GM19467 (cell line): Measurements from ENCODE around the gene CDC14B.

Experiments used
- ATAC-seq: cut with Tn5 transposase; IDR thresholded peaks from one replicate; pipeline ENCODE4 v1.9.1; 2021; ENCODE audit warnings: mild to moderate bottlenecking, moderate library complexity; ENCODE audit not compliant: unreplicated experiment

CDC14B gene

DNA sequence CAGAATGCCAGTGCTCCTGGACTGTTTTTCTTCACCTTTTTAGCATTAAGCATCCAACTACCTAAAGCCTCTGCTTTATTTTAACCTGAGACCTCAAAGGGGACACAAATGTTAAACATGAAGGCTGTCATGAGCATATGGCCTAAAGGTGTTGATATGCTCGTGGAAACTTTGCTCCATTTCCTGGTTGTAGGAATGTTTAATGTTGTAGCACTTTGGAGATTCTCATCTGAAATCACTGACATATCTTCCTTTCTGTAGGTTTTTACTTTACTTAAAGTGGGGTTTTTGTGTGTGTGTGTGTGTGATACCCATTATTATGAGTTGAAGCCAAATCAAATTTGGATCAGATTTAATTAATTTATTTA, 132.6 kb downstream of the CDC14B start:
- ATAC-seq, result no peak

DNA sequence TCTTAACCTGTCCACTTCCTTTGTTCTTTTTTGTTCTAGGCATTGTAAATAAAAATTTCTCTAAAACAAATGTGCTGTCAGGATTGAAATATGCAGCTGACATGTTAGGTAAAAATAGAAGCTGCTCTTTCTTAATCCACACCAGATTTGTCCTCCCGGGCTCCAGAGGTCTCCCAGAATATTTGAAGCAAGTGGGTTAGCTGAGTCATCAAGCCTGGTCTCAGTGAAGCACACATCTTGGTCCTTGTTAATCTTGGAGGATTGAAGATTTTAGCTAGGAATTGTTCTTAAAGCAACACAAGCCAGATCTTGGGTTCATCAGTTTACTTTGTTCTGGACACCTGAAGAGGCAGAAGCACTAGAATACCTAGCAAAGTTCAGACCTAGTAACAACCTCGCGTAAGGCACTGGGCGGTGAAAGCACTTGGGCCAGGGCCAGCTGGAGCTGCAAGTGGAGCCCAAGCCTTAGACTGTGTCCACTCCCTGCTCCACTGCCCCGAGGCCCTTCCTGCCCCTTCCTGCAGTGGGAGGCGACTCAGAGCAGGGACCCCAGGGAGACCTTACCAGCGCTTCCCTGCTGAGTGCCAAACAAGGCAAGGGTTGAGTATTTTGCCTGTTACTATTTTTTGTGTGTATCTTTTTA, 133.1 kb downstream of the CDC14B start:
- ATAC-seq, result no peak

DNA sequence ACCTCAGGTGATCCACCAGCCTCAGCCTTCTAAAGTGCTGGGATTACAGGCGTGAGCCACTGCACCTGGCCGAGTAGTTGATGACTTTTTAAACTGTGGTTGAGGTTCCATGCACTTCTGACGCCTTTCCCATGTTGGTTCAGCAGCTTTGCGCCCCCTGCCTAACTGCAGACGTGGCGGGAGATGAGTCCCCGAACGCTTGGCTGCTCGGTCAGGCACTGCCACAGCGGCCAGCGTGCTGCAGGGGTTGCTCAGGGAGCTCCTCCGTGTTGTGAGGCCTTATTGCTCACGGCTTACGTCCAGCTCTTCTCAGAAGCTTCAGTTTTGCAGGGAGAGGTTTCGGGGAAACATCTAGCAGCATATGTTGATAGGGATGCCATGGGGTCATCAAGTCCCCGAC, 134.4 kb downstream of the CDC14B start:
- ATAC-seq, result no peak

DNA sequence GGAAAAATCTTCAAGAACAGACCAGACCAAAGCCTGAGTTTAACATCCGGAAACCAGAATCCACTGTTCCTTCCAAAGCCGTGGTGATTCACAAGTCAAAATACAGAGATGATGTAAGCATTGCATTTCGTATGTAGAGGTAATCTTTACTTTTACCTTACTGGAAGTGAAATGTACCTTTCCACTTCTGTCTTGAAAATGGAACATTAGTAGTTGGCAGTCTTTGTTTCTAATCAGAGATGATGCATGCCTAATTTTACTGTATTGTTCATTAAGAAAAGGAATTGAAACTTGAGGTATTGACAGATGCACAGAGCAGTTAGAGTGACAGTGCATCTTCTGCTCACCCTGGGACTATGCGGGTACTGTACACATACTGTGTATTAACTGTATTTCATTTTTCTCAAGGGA, 135.1 kb downstream of the CDC14B start:
- ATAC-seq, result peak; percentile 92

DNA sequence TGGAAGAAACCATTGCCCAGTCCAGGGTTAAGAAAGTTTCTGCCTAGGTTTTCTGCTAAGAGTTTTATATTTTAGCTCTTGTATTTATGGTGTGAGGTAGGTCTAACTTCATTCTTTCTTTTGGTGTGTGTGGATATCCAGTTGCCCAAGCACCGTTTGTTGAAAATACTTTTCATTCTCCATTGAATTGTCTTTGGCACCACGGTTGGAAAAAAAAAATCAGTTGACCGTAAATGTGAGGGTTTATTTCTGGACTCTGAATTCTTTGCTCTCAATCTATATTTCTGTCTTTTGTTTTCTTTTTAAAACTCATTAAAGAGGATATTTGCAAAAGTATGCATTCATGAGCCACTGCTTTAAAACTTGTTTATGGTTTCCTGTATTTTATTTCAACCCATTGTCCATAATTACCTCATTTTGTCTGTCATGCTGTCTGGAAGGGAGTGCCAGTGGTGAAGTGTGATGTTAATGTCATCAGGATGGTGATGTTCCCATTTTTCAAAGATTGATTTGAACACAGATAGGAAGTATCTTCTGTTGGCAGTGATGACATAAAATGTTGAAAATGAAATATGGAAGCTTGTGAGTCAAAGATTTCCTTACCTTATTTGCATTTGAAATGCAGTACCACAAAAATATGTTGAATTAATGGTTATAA, 135.8 kb downstream of the CDC14B start:
- no peak for ATAC-seq

DNA sequence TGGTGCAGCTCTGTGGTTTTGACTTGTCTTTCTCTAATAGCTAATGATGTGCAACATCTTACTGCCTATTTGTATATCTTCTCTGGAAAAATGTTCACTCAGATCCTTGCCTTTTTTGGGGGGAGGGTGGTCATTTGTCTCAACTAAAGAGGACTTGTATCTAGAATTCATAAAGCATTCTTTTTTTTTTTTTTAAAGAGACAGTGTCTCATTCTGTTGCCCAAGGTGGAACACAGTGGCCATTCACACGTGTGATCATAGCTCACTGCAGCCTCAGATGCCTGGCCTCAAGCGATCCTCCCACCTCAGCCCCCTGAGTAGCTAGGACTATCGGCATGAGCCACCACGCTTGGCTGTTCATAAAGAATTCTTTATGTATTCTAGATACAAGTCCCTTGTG, 136.4 kb downstream of the CDC14B start:
- no peak for ATAC-seq

DNA sequence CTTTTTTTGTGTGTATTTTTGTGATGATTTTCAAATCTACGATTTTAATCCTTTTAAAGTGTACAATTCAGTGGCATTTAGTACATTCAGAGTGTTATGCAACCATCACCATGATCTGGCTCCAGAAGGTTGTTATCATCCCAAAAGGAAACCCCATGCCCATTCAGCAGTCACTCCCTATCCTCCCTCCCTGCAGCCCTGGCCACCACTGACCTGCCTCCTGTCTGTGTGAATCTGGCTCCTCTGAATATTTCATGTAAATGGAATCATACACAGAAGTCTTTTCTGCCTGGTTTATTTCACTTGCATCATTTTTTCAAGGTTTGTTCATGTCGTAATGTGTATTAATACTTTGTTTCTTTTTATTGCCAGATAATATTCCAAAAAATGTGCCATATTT, 137.2 kb downstream of the CDC14B start:
- no peak for ATAC-seq

DNA sequence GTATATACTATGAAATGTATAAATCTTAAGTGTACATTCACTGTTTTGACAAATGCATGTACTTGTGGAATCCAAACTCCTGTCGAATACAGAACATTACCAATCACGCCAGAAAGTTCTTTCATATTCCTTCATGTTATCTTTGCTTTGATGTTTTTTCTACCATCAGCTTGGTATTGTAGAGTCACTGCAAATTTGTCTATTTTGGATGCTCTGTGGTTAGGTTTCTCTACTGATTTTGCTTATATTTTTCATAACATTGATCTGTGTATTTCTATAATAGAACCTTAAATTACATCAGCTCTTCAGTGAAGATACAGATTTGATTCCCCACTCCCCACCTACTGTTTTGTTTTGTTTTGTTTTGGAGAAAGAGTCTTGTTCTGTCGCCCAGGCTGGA, 138.9 kb downstream of the CDC14B start:
- no peak for ATAC-seq

DNA sequence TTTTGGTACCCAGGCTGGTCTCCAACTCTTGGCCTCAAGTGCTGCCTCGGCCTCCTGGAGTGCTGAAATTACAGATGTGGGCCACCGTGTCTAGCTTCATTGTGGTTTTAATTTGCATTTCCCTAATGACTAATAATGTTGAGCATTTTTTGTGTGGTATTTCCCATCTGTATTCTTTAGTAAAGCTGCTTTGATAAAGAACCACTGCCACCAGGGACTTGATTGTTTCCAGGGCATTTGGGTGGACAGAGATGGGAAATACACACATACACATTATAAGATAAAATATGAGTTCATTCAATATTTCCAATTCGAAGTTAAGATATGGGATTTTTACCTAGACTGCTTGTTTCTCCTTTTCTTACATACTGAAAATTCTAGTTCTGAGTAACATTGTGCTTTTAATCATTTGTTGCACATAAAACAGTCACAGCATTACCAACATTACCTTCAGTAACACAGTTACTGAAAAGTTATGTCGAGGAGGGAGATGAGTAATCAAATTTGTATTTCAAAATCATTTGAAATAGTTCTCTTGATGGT, 140.7 kb downstream of the CDC14B start:
- peak; percentile 72 for ATAC-seq

DNA sequence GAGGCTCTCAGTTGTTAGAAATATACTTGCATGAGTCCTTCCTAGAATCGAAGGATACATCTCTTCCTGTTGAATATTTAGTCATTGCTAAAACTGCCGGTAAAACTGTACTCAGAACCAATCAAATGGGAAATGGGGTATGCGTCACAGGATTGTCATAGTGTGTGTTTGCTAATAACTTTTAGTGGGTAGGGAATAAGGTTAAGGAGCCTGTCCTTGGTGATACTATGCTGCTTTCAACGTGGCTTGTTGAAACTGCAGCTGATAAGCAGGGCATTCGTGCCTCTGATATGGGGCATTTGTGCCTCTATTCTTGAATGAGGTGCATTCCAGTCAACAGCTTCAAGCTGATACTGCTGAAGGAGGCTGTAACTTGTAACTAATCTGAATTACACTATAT, 143.1 kb downstream of the CDC14B start:
- ATAC-seq, result no peak

DNA sequence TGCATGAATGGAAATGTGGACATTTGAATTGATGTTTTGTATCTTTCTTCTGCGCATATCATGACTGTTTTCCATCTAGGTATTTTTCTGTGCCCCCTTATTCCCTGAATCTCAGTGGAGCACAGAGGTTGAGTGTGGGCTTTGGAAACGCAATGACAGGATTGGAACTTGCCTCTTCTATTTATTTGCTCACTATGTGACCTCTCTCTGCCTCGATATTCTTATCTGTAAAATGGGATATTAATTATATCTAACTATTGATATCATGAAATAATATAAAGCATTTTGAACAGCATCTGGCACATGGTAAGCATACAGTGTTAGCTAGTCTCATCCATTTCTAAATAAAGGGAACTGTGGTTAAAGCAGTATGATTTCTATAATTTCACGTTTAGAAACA, 143.6 kb downstream of the CDC14B start:
- no peak for ATAC-seq

DNA sequence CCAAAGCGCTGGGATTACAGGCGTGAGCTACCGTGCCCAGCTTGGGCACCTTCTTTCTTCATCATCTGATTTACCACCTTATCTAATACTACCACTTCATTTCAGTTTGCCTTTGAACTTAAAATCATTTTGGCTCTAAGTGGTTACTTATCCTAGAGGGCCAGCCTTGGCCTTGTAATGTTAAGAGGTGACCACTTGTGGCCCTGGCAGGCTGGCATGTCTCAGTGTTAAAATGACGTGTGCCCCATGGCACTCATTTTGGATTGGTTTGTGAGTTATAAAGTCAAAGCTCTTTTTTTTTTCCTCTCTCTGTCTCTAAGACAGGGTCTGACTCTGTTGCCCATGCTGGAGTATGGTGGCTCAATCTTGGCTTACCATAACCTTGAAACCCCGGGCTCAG, 151.9 kb downstream of the CDC14B start:
- no peak for ATAC-seq

DNA sequence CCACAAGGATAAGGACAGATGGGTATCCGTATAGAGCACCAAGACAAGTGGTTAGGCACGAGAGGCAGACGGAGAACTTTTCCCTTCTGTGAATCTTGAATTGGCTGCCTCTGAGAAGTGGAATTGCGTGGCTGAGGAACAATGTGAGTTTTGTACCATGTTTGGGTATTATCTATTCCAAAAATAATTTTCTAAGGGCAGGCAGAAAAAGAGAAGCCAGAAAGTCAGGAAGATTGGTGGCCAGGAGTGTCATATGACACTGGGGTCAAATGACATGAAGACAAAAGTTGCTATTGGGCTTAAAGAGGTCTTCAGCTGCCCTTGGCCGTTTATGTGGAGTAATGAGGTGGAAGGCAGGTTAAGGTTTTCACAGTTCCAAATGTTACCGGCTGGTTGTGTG, 155.2 kb downstream of the CDC14B start:
- ATAC-seq, result no peak

DNA sequence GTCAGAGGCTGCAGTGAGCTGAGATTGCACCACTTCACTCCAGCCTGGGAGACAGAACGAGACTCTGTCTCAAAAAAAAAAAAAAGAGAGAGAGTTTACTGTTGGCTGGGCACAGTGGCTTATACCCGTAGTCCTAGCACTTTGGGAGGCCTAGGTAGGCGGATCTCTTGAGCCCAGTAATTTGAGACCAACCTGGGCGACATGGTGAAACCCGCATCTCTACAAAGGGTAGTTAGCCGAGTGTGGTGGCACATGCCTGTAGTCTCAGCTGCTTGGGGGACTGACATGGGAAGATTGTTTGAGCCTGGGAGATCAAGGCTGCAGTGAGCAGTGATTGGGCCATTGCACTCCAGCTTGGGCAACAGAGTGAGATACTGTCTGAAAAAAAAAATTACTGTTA, 157.1 kb downstream of the CDC14B start:
- no peak for ATAC-seq

DNA sequence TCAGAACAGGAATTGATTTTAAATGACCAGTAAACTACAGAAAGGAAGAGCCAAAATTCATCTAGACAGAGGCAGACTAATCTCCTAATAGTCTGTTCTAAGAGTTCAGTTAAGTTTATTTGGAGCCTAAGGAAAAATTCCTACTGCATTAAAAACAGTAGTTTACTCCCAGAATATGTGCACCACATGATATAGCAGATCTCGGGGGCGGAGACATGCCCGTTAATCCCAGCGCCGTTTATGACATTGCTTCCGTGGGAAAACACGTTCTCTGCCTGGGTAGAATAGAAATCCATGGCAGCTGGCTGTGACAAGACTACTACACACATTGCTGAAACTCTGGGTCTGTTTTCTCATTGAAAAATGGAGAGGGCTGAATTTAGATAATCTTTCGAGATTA, 158.3 kb downstream of the CDC14B start:
- ATAC-seq, result no peak

DNA sequence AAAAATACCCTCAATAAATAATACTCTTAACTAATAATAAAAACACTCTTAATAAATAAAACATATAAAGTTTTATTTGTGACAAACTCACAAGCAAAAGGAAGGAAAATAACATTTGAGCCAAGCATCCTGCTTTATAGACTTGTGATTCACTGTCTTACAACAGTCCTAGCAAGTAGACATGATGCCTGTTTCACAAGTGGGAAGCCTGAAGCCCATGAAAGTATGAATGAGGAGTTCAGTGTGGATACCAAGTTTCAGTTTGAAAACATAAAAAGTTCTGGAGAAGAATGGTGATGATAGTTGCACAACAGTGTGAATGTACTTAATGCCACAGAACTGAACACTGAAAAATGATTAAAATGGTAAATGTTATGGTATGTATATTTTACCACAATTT, 158.8 kb downstream of the CDC14B start:
- ATAC-seq, result no peak

DNA sequence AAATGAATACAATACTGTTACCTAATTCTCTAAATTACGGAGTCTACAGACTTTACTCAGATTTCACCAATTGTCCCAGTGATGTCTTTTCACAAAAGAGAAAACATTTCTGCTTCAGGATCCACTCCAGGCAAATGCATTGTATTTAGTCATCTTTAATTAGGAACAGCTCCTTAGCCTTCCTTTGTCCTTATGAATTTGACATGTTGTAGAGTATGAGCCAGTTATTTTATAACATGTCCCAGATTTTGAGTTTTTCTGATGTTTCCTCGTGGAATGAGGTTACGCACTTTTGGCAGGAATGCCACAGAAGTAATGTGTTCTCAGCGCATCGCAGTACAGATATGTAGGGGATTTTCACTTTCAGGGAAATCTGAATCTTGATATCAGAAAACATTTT, 159.2 kb downstream of the CDC14B start:
- ATAC-seq, result no peak

DNA sequence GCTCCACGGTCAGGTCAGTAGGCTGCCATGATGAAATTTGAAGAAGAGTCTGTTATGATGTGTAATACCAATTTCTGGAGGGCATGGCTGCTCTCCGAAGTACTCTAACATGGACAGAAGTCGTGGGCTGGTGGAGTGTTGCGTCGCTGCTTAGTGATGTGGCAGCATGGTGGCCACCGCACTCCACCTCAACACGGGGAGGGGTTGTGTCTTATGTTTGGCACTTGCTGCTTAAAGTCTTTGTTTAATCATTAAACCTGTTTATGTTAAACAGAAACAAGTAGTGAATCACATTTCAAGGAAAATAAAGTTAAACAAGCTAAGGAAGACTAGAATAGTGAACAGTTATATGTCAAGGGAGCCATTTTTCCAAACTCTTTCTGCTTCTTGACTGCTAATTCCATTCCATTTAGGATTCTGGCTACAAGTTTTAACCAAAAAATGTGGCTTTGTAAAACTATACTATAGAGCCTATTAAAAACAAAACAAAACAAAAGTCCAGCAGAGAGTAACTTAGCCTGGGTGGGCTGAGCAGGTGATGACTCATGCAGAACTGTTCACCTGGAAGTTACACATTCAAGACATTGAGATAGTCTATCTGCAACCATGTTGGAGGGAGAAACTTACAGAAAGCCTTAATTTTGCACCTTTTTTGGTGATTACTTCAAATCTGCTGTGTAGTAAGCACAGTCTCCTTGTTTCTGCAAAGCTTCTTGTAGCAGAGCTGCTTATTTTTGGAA, 160.2 kb downstream of the CDC14B start:
- ATAC-seq, result no peak

DNA sequence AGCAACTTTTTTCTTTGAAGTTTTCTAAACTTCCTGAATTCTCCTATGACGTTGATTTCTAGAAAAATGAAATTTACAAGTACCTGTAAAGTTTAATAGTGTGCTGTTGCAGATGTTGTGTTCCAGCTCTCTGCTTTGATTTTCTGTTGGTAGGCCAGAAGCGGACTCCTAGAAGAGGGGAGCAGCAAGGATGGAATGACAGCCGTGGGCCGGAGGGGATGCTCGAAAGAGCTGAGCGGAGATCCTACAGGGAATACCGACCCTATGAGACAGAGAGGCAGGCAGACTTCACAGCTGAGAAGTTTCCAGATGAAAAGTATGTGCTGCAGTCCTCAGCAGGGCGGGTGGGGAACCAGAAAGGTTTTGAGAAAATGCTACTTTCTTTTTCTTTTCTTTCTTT, 161.4 kb downstream of the CDC14B start:
- no peak for ATAC-seq

DNA sequence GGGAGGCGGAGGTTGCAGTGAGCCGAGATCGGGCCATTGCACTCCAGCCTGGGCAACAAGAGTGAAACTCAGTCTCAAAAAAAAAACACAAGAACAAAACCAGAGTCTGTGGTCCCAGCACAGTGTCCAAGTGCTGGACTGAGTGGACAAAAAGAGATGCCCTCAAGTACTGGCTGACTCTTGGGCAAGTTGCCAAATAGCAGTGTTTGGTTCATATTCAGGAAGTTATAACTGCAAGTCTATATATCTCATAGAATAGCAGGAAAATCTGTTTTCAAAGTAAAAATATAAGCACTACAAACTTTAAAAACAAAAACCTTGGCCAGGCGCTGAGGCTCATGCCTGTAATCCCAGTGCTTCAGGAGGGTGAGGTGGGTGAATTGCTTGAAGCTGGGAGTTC, 162.4 kb downstream of the CDC14B start:
- no peak for ATAC-seq

DNA sequence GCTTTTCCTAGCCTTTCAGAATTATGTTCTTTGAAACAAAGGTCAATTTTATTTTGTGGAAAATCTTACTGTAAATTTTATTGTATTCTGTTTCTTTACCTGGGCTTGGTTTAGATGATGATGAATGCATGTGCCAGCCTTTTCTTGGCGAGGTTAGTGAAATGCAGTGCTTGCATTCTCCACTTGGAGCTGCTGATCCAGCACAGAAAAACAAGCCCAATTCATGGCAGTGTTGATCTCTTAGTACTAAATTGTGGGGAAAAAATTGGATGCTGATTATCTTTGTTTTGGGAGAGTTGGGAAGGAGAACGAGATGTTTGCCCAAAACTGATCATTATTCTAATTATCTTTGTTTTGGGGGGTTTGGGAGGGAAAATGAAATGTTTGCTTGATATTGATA, 166.0 kb downstream of the CDC14B start:
- ATAC-seq, result no peak
